ENCODE measurements around the gene DSCAM.

GRCh38 chr21:40373761-40374160 is 473.2 kb downstream of the DSCAM start:
- TF ChIP-seq, protein P1, sequence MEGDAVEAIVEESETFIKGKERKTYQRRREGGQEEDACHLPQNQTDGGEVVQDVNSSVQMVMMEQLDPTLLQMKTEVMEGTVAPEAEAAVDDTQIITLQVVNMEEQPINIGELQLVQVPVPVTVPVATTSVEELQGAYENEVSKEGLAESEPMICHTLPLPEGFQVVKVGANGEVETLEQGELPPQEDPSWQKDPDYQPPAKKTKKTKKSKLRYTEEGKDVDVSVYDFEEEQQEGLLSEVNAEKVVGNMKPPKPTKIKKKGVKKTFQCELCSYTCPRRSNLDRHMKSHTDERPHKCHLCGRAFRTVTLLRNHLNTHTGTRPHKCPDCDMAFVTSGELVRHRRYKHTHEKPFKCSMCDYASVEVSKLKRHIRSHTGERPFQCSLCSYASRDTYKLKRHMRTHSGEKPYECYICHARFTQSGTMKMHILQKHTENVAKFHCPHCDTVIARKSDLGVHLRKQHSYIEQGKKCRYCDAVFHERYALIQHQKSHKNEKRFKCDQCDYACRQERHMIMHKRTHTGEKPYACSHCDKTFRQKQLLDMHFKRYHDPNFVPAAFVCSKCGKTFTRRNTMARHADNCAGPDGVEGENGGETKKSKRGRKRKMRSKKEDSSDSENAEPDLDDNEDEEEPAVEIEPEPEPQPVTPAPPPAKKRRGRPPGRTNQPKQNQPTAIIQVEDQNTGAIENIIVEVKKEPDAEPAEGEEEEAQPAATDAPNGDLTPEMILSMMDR (IDR thresholded peaks at IDR 0.05): no peak
- TF ChIP-seq EZH2 (IDR thresholded peaks at IDR 0.05) (no peak), EZH2phosphoT487 (IDR thresholded peaks at IDR 0.05) (no peak)
